Endothelial cell of umbilical vein (primary cell): ENCODE results near the gene PHB1.

ENCODE experiments used
- CTCF ChIP-seq, 2 donors: IDR thresholded peaks; 1 replicate in 1 of 2; 2 replicates in 1 of 2; pipeline ENCODE4 v1.5.1; 2011; ENCODE audit warnings: low read length in 2 of 2, mild to moderate bottlenecking in 2 of 2, moderate library complexity in 2 of 2, control low read depth in 1 of 2, inconsistent platforms in 1 of 2, low read depth in 1 of 2; ENCODE audit not compliant: insufficient read depth in 1 of 2; ENCODE audit errors: extremely low read depth in 1 of 2
- EZH2 ChIP-seq: IDR thresholded peaks from 2 replicates; pipeline ENCODE4 v1.6.1; 2012; ENCODE audit warnings: borderline replicate concordance, low read depth, mild to moderate bottlenecking, moderate library complexity, low read length, inconsistent platforms; ENCODE audit not compliant: severe bottlenecking
- MAX ChIP-seq: IDR thresholded peaks from 2 replicates; pipeline ENCODE4 v1.6.1; 2011; ENCODE audit not compliant: insufficient read depth, insufficient read length
- POLR2A ChIP-seq: IDR thresholded peaks from 2 replicates; pipeline ENCODE4 v1.6.1; 2012; ENCODE audit warnings: low read depth, mild to moderate bottlenecking, control low read depth, low read length
- POLR2AphosphoS5 ChIP-seq: IDR thresholded peaks from 2 replicates; pipeline ENCODE4 v1.6.1; 2012; ENCODE audit warnings: low read depth, mild to moderate bottlenecking, control low read depth, low read length, moderate library complexity; ENCODE audit not compliant: insufficient read depth

DNA sequence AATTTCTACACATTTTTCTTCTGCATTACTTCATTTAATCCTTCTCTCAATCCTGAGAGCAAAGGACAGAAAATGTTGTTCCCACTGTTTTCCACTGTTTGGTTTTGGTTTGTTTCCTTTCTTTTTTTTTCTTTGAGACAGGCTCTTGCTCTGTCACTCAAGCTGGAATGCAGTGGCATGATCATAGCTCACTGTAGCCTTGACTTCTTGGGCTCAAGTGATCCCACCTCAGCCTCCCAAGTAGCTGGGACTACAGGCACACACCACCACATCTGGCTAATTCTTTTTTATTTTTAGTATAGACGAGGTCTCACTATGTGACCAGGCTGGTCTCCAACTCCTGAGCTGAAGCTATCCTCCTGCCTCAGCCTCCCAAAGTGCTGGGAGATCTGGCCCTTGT is 45.6 kb downstream of the PHB1 start:
- TF ChIP-seq CTCF (IDR thresholded peaks at IDR 0.05; ENCODE audit: extremely low read depth in 1 of 2, insufficient read depth in 1 of 2, low read depth in 1 of 2, low read length in 2 of 2) (no peak), POLR2A (no peak), MAX (no peak), EZH2 (no peak), POLR2AphosphoS5 (no peak)
